HG03280 (cell line): ENCODE results near the gene IL34.

ENCODE experiments used
- ATAC-seq: cut with Tn5 transposase; IDR thresholded peaks from one replicate; pipeline ENCODE4 v1.9.1; 2021; ENCODE audit warnings: mild to moderate bottlenecking, moderate library complexity; ENCODE audit not compliant: unreplicated experiment

IL34 gene

GRCh38 chr16:70687671-70688245, 41.4 kb downstream of the IL34 start:
- ATAC-seq = no peak

- ATAC-seq = no peak
Observed at GRCh38 chr16:70688246-70688742, 41.9 kb downstream of the IL34 start.

- ATAC-seq = no peak
Observed at GRCh38 chr16:70689035-70689969, 42.9 kb downstream of the IL34 start.

- ATAC-seq = no peak
Observed at GRCh38 chr16:70689970-70690891, 43.9 kb downstream of the IL34 start.

- no peak for ATAC-seq
Observed at GRCh38 chr16:70691223-70692129, 45.1 kb downstream of the IL34 start.

- ATAC-seq = no peak
Observed at GRCh38 chr16:70692130-70692872, 45.9 kb downstream of the IL34 start.

GRCh38 chr16:70692873-70693671, 46.7 kb downstream of the IL34 start:
- no peak for ATAC-seq

GRCh38 chr16:70694088-70694867, 47.9 kb downstream of the IL34 start:
- ATAC-seq = no peak

- ATAC-seq = no peak
Observed at GRCh38 chr16:70694868-70695218, 48.5 kb downstream of the IL34 start.

GRCh38 chr16:70695331-70696070, 49.1 kb downstream of the IL34 start:
- no peak for ATAC-seq

- no peak for ATAC-seq
Observed at GRCh38 chr16:70696355-70696754, 50.0 kb downstream of the IL34 start.

- ATAC-seq = no peak
Observed at GRCh38 chr16:70696952-70697593, 50.7 kb downstream of the IL34 start.

GRCh38 chr16:70697594-70698170, 51.3 kb downstream of the IL34 start:
- ATAC-seq = no peak

- ATAC-seq = no peak
Observed at GRCh38 chr16:70698901-70699300, 52.5 kb downstream of the IL34 start.

- no peak for ATAC-seq
Observed at GRCh38 chr16:70699696-70700095, 53.3 kb downstream of the IL34 start.
